H1 (cell line): Measurements from ENCODE around the gene CLDN9. TPM values are rescaled to one million over a fixed set of nuclear protein-coding genes. Genes with fewer than 3 reads are reported as not detected.

Source experiments
- CBX8 ChIP-seq: fragments of 300-800, 300-1000 bp; sonication (generic); IDR thresholded peaks from 2 replicates; pipeline ENCODE4 v1.7.1; 2016; ENCODE audit warnings: low read depth, low read length, borderline replicate concordance
- CHD1 ChIP-seq: IDR thresholded peaks from 2 replicates; pipeline ENCODE4 v1.6.1; 2012; ENCODE audit warnings: low read depth, low read length, improper control_type of control experiment
- NRF1 ChIP-seq: IDR thresholded peaks from 2 replicates; pipeline ENCODE4 v1.6.1; 2011; ENCODE audit warnings: mild to moderate bottlenecking, low read depth, low read length, improper control_type of control experiment
- RAD21 ChIP-seq, 2 experiments: IDR thresholded peaks in 1 of 2; conservative IDR thresholded peaks in 1 of 2; 2 replicates each; pipeline ENCODE4 v1.6.1; 2011; ENCODE audit warnings: low read depth in 2 of 2, low read length in 2 of 2, improper control_type of control experiment in 1 of 2, inconsistent platforms in 1 of 2, mild to moderate bottlenecking in 1 of 2, moderate library complexity in 1 of 2
- RFX5 ChIP-seq: IDR thresholded peaks from 2 replicates; pipeline ENCODE4 v1.6.1; 2011; ENCODE audit warnings: low read depth, low read length, improper control_type of control experiment, borderline replicate concordance
- SP2 ChIP-seq: IDR thresholded peaks from 2 replicates; pipeline ENCODE4 v1.6.1; 2012; ENCODE audit warnings: mild to moderate bottlenecking, low read length, inconsistent platforms
- TBP ChIP-seq: IDR thresholded peaks from 2 replicates; pipeline ENCODE4 v1.6.1; 2011; ENCODE audit warnings: low read depth, low read length, improper control_type of control experiment
- polyA plus RNA-seq, 7 experiments: library from polyadenylated mRNA; depleted of rRNA in 3 of 7; stranded (reverse) in 5 of 7; unstranded in 2 of 7; fragments of >200 nt in 5 of 7; fragments of 200-250 nt in 2 of 7; gene quantifications; 1 replicate in 5 of 7; 2 replicates in 1 of 7; 4 replicates in 1 of 7; pipeline versions ENCODE4 v1.2.1 to v1.2.3, GENCODE V29; 2011 to 2013; ENCODE audit warnings: missing spikeins in 2 of 7, mixed read lengths in 2 of 7
- total RNA-seq: library from RNA; stranded (reverse); fragmentation: NEBNext Ultra II Directional; extraction: Animal tissue kit (Norgen Biotek cat#: 25700); gene quantifications from 2 replicates; pipeline ENCODE4 v1.2.1, GENCODE V29; 2021
- TF ChIP-seq, protein P1 (sequence below): fragments of 300-600 bp; sonication (generic); IDR thresholded peaks from 2 replicates; pipeline ENCODE4 v1.7.1; 2012; ENCODE audit warnings: low read length, moderate library complexity, mild to moderate bottlenecking, inconsistent platforms; ENCODE audit not compliant: insufficient replicate concordance

Gene CLDN9
- total and polyA plus RNA-seq, 2 of the 8 experiments (the other 6 are each of a cell fraction or from before 2014, with no cell fraction given): 0.60 to 0.89 TPM

- TF ChIP-seq, protein P1, sequence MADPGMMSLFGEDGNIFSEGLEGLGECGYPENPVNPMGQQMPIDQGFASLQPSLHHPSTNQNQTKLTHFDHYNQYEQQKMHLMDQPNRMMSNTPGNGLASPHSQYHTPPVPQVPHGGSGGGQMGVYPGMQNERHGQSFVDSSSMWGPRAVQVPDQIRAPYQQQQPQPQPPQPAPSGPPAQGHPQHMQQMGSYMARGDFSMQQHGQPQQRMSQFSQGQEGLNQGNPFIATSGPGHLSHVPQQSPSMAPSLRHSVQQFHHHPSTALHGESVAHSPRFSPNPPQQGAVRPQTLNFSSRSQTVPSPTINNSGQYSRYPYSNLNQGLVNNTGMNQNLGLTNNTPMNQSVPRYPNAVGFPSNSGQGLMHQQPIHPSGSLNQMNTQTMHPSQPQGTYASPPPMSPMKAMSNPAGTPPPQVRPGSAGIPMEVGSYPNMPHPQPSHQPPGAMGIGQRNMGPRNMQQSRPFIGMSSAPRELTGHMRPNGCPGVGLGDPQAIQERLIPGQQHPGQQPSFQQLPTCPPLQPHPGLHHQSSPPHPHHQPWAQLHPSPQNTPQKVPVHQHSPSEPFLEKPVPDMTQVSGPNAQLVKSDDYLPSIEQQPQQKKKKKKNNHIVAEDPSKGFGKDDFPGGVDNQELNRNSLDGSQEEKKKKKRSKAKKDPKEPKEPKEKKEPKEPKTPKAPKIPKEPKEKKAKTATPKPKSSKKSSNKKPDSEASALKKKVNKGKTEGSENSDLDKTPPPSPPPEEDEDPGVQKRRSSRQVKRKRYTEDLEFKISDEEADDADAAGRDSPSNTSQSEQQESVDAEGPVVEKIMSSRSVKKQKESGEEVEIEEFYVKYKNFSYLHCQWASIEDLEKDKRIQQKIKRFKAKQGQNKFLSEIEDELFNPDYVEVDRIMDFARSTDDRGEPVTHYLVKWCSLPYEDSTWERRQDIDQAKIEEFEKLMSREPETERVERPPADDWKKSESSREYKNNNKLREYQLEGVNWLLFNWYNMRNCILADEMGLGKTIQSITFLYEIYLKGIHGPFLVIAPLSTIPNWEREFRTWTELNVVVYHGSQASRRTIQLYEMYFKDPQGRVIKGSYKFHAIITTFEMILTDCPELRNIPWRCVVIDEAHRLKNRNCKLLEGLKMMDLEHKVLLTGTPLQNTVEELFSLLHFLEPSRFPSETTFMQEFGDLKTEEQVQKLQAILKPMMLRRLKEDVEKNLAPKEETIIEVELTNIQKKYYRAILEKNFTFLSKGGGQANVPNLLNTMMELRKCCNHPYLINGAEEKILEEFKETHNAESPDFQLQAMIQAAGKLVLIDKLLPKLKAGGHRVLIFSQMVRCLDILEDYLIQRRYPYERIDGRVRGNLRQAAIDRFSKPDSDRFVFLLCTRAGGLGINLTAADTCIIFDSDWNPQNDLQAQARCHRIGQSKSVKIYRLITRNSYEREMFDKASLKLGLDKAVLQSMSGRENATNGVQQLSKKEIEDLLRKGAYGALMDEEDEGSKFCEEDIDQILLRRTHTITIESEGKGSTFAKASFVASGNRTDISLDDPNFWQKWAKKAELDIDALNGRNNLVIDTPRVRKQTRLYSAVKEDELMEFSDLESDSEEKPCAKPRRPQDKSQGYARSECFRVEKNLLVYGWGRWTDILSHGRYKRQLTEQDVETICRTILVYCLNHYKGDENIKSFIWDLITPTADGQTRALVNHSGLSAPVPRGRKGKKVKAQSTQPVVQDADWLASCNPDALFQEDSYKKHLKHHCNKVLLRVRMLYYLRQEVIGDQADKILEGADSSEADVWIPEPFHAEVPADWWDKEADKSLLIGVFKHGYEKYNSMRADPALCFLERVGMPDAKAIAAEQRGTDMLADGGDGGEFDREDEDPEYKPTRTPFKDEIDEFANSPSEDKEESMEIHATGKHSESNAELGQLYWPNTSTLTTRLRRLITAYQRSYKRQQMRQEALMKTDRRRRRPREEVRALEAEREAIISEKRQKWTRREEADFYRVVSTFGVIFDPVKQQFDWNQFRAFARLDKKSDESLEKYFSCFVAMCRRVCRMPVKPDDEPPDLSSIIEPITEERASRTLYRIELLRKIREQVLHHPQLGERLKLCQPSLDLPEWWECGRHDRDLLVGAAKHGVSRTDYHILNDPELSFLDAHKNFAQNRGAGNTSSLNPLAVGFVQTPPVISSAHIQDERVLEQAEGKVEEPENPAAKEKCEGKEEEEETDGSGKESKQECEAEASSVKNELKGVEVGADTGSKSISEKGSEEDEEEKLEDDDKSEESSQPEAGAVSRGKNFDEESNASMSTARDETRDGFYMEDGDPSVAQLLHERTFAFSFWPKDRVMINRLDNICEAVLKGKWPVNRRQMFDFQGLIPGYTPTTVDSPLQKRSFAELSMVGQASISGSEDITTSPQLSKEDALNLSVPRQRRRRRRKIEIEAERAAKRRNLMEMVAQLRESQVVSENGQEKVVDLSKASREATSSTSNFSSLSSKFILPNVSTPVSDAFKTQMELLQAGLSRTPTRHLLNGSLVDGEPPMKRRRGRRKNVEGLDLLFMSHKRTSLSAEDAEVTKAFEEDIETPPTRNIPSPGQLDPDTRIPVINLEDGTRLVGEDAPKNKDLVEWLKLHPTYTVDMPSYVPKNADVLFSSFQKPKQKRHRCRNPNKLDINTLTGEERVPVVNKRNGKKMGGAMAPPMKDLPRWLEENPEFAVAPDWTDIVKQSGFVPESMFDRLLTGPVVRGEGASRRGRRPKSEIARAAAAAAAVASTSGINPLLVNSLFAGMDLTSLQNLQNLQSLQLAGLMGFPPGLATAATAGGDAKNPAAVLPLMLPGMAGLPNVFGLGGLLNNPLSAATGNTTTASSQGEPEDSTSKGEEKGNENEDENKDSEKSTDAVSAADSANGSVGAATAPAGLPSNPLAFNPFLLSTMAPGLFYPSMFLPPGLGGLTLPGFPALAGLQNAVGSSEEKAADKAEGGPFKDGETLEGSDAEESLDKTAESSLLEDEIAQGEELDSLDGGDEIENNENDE: no peak
- no peak for TF ChIP-seq SP2
- 0 out of 2 replicates have a peak, but pooled peaks have one; percentile 1 for TF ChIP-seq NRF1
- TF ChIP-seq RAD21 (IDR thresholded peaks at IDR 0.05 in 1 of 2, conservative IDR thresholded peaks at IDR 0.05 in 1 of 2; ENCODE audit: low read depth in 2 of 2, low read length in 2 of 2): peak; percentile 51 to 72
- TF ChIP-seq CHD1: no peak
- TF ChIP-seq TBP: peak; percentile 87
- no peak for TF ChIP-seq CBX8
- TF ChIP-seq RFX5: no peak
- TF ChIP-seq, all 59 proteins: peak for 13
Measured at GRCh38 chr16:3027983-3028715, 15.4 kb downstream of the CLDN9 start (continued).
